ENCODE data around the gene ASTN2. TPM values are rescaled to one million over a fixed set of nuclear protein-coding genes. Genes with fewer than 3 reads are reported as not detected.

ASTN2 gene
- total and polyA plus RNA-seq, 10 of the 15 experiments (the other 5 are each of a cell fraction or from before 2014, with no cell fraction given): 1.4 to 15.7 (median 7.0) TPM

- H3K79me2 ChIP-seq (ENCODE audit: control insufficient read depth, insufficient read depth, low read length): no peaks in the 10 kb centered on the region
- ChIA-PET RAD21 (ENCODE audit: unreplicated experiment) (no interaction called here), SMC1A (ENCODE audit: uncharacterized antibody, unreplicated experiment) (no interaction called here), CTCF (no interaction called here), POLR2A (no interaction called here)
- no peaks in the 10 kb centered on the region for H3K9me3 ChIP-seq (replicated peaks; ENCODE audit: control insufficient read depth, insufficient read depth, low read length)
- no peaks in the 10 kb centered on the region for H3K27me3 ChIP-seq (replicated peaks in 1 of 2; ENCODE audit: control insufficient read depth in 2 of 2, insufficient read depth in 2 of 2, low read length in 1 of 2)
- no peak overlapping the region for H3K9ac ChIP-seq (ENCODE audit: control insufficient read depth, insufficient read depth, low read length)
- ATAC-seq: no peak
- in situ Hi-C loops (cut with MboI): no loop called here
- no peak overlapping the region for H3K4me2 ChIP-seq (ENCODE audit: control insufficient read depth, insufficient read depth)
- WGBS (ENCODE audit: insufficient coverage, insufficient replicate concordance, low lambda C conversion rate, missing lambda C conversion rate): 10% methylated on average over 6 of the region's 6 CpGs
- peaks cover 9% of the 10 kb centered on the region for H3K4me1 ChIP-seq (ENCODE audit: control insufficient read depth, insufficient read depth, low read length)
- intact Hi-C loops (cut with micrococcal nuclease; ENCODE audit: unreplicated experiment): no loop called here
- no peaks in the 10 kb centered on the region for H3K36me3 ChIP-seq (ENCODE audit: control insufficient read depth in 2 of 2, insufficient read depth in 2 of 2, low read length in 1 of 2)
- H3K27ac ChIP-seq (ENCODE audit: control insufficient read depth, insufficient read depth): no peak overlapping the region
- no peaks in the 10 kb centered on the region for H4K20me1 ChIP-seq (ENCODE audit: control insufficient read depth, insufficient read depth)
- no peak for TF ChIP-seq NRF1 (conservative IDR thresholded peaks at IDR 0.05; ENCODE audit: low read depth, low read length)
- no peak for TF ChIP-seq NR2C1 (IDR thresholded peaks at IDR 0.05)
- no peak for TF ChIP-seq GATAD2B (conservative IDR thresholded peaks at IDR 0.05; ENCODE audit: low read depth)
- TF ChIP-seq SREBF2 (IDR thresholded peaks at IDR 0.05; ENCODE audit: low read length): no peak
- TF ChIP-seq SIX5 (IDR thresholded peaks at IDR 0.05; ENCODE audit: low read depth, low read length, severe bottlenecking): no peak
- no peak for TF ChIP-seq E2F4 (IDR thresholded peaks at IDR 0.05; ENCODE audit: low read depth, low read length)
- TF ChIP-seq SP1 (IDR thresholded peaks at IDR 0.05; ENCODE audit: low read depth, low read length): no peak
- TF ChIP-seq IRF3 (IDR thresholded peaks at IDR 0.05): no peak
- TF ChIP-seq HDAC6 (IDR thresholded peaks at IDR 0.05; ENCODE audit: unreplicated experiment): no peak
- no peak overlapping the region for H3K4me3 ChIP-seq
- BruUV-seq (replicated peaks): no TSS peak
- FAIRE-seq: no peak
- no peak for DNase-seq (ENCODE audit: low read depth, low spot score)
- no peak overlapping the region for H2AFZ ChIP-seq (ENCODE audit: control insufficient read depth, low read depth, low read length)
Measured at GRCh38 chr9:116447934-116448333, 966.9 kb downstream of the ASTN2 start.
